Prostate gland (tissue), 2 donors: Measurements from ENCODE around the gene DNAL4. TPM values are rescaled to one million over a fixed set of nuclear protein-coding genes. Genes with fewer than 3 reads are reported as not detected.

ENCODE experiments used
- DNase-seq: peaks from one replicate; pipeline ENCODE4 v3.0.0-alpha.2; 2019; ENCODE audit warnings: low spot score
- H3K27ac ChIP-seq, 2 donors: fragments of 200-600 bp; sonication (generic); 2 replicates each; pipeline ENCODE4 v1.5.1; 2017 to 2019
- H3K27me3 ChIP-seq: fragments of 200-600 bp; sonication (generic); replicated peaks from 2 replicates; pipeline ENCODE4 v1.5.1; 2019; ENCODE audit not compliant: insufficient read depth
- H3K36me3 ChIP-seq, 2 donors: fragments of 200-600 bp; sonication (generic); 1 replicate in 1 of 2; 2 replicates in 1 of 2; pipeline versions ENCODE4 v1.5.1 to v1.8.1; 2017 to 2019
- H3K4me1 ChIP-seq: fragments of 200-600 bp; sonication (generic); replicated peaks from 2 replicates; pipeline ENCODE4 v1.5.1; 2019
- H3K4me3 ChIP-seq, 2 donors: fragments of 200-600 bp; sonication (generic); 2 replicates each; pipeline ENCODE4 v1.5.1; 2017 to 2019
- H3K9me3 ChIP-seq: fragments of 200-600 bp; sonication (generic); 2 replicates; pipeline ENCODE4 v1.5.1; 2017
- POLR2A ChIP-seq: fragments of 450-650 bp; IDR thresholded peaks from one replicate; pipeline ENCODE4 v1.6.1; 2016; ENCODE audit warnings: antibody characterized with exemption, mild to moderate bottlenecking
- POLR2AphosphoS5 ChIP-seq: sonication (generic); formaldehyde crosslinking; IDR thresholded peaks from one replicate; pipeline ENCODE4 v1.6.1; 2017; ENCODE audit warnings: antibody characterized with exemption
- WGBS: methylation state at CpG from one replicate; pipeline ENCODE4 v1.1.5; 2018; 5-methylcytosine and 5-hydroxymethylcytosine counted together
- intact Hi-C: fragments of 100-400 bp; cut with DNase I; formaldehyde crosslinking; loops from one replicate; pipeline ENCODE4 v1.14.2; 2022
- total RNA-seq, 2 donors: library from RNA; depleted of rRNA; stranded (reverse); fragments of >200 nt; gene quantifications; one replicate each; pipeline ENCODE4 v1.1.0, GENCODE V29; 2016
- TF ChIP-seq, protein P1 (sequence below), 4 experiments: fragments of 200-600 bp in 2 of 4; fragments of 450-650 bp in 2 of 4; sonication (generic) in 2 of 4; IDR thresholded peaks; 1 replicate in 3 of 4; 2 replicates in 1 of 4; pipeline ENCODE4 v1.5.1; 2016 to 2019; ENCODE audit warnings: antibody characterized with exemption in 4 of 4, mild to moderate bottlenecking in 2 of 4, moderate library complexity in 2 of 4

Gene DNAL4
- total RNA-seq, 2 donors from 2014 or later: 36.9 to 41.8 TPM

GRCh38 chr22:38827510-38827909 lies 33.6 kb upstream of the DNAL4 start:
- Histone ChIP-seq H3K4me3 (no peak overlapping the region), H3K4me1 (no peaks in the 10 kb centered on the region), H3K36me3 (no peaks in the 10 kb centered on the region), H3K9me3 (no peaks in the 10 kb centered on the region), H3K27ac (no peak overlapping the region), H3K27me3 (no peaks in the 10 kb centered on the region)
- no peak for DNase-seq
- intact Hi-C loops: no loop called here
- TF ChIP-seq, protein P1, sequence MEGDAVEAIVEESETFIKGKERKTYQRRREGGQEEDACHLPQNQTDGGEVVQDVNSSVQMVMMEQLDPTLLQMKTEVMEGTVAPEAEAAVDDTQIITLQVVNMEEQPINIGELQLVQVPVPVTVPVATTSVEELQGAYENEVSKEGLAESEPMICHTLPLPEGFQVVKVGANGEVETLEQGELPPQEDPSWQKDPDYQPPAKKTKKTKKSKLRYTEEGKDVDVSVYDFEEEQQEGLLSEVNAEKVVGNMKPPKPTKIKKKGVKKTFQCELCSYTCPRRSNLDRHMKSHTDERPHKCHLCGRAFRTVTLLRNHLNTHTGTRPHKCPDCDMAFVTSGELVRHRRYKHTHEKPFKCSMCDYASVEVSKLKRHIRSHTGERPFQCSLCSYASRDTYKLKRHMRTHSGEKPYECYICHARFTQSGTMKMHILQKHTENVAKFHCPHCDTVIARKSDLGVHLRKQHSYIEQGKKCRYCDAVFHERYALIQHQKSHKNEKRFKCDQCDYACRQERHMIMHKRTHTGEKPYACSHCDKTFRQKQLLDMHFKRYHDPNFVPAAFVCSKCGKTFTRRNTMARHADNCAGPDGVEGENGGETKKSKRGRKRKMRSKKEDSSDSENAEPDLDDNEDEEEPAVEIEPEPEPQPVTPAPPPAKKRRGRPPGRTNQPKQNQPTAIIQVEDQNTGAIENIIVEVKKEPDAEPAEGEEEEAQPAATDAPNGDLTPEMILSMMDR (IDR thresholded peaks at IDR 0.05): no peak
- TF ChIP-seq POLR2A (no peak), POLR2AphosphoS5 (no peak)

- Histone ChIP-seq H3K4me3 (no peak overlapping the region), H3K9me3 (no peaks in the 10 kb centered on the region), H3K27me3 (no peaks in the 10 kb centered on the region), H3K27ac (no peak overlapping the region), H3K36me3 (no peaks in the 10 kb centered on the region), H3K4me1 (no peaks in the 10 kb centered on the region)
- intact Hi-C loops: no loop called here
- TF ChIP-seq, protein P1 (IDR thresholded peaks at IDR 0.05): no peak
- TF ChIP-seq POLR2AphosphoS5 (no peak), POLR2A (no peak)
- no peak for DNase-seq
- WGBS: 75% methylated on average over 5 of the region's 5 CpGs
Measured at GRCh38 chr22:38826801-38827200, 32.9 kb upstream of the DNAL4 start.

DNA sequence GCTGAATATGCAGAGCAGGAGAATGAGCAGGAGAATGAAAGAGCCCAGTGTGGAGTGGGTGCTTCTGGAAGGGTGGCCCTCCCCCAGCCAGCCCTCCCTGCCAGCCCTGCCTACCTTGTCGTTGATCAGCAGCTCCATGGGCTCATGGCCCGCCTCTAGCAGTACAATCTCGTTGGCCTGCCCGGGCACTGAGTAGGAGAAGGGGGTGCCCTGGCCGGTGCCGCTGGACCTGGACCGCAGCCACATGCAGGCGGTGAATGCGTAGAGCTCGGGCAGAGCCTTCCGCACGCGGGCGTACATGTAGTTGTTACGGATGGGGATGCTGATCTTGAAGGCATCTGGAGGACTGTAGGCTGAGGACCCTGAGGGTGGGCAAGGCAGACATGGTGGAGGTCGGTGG lies 32.4 kb upstream of the DNAL4 start:
- intact Hi-C loops: no loop called here
- 86% methylated on average over 16 of the region's 16 CpGs for WGBS
- Histone ChIP-seq H3K36me3 (no peaks in the 10 kb centered on the region), H3K27me3 (no peaks in the 10 kb centered on the region), H3K9me3 (no peaks in the 10 kb centered on the region), H3K4me1 (no peaks in the 10 kb centered on the region), H3K4me3 (no peak overlapping the region), H3K27ac (no peak overlapping the region)
- DNase-seq: no peak
- TF ChIP-seq POLR2AphosphoS5 (no peak), POLR2A (no peak)
- TF ChIP-seq, protein P1 (IDR thresholded peaks at IDR 0.05): no peak

- intact Hi-C loops: no loop called here
- WGBS: 10% methylated on average over 4 of the region's 4 CpGs
Measured at GRCh38 chr22:38824585-38824984, 30.6 kb upstream of the DNAL4 start.

DNA sequence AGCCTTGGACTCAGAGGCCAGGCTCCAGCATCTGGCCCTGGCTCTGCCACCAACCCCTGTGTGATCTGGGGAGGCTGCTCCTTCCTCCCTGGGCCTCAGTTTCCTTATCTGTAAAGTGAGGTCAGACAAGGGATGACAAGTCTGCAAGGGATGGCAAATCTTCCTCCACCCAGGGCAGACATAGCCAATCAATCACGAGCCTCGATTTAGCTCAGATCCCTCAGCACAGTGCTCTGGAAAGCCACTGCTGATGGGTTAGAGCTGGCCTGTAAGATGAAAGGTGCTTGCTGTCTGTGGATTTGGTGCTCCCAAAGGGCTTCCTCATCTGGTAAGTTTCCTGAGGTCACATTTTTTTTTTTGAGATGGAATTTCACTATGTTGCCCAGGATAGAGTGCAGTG lies 29.7 kb upstream of the DNAL4 start:
- Histone ChIP-seq H3K4me1 (no peaks in the 10 kb centered on the region), H3K9me3 (no peaks in the 10 kb centered on the region), H3K27me3 (no peaks in the 10 kb centered on the region), H3K27ac (no peak overlapping the region), H3K36me3 (no peaks in the 10 kb centered on the region), H3K4me3 (no peak overlapping the region)
- no peak for DNase-seq
- TF ChIP-seq POLR2AphosphoS5 (no peak), POLR2A (no peak)
- TF ChIP-seq, protein P1 (IDR thresholded peaks at IDR 0.05): no peak
- intact Hi-C loops: no loop called here
- 96% methylated on average over 2 of the region's 2 CpGs for WGBS

More at GRCh38 chr22:38824585-38824984, 30.6 kb upstream of the DNAL4 start:
- no peaks in the 10 kb centered on the region for H3K36me3 ChIP-seq
- H3K27ac ChIP-seq: no peak overlapping the region
- H3K9me3 ChIP-seq: no peaks in the 10 kb centered on the region
- TF ChIP-seq, protein P1 (IDR thresholded peaks at IDR 0.05): peak in 1 of 4 experiments; percentile 28
- TF ChIP-seq POLR2AphosphoS5: no peak
- H3K4me3 ChIP-seq: no peak overlapping the region
- no peaks in the 10 kb centered on the region for H3K4me1 ChIP-seq
- DNase-seq: no peak
- H3K27me3 ChIP-seq: no peaks in the 10 kb centered on the region
